ENCODE data around the gene SLC25A21.
"Not testable (repeated sequence)": the region's sequence is repeated elsewhere in the genome, so short reads cannot be mapped to it uniquely, and the experiment has no call there.

Gene SLC25A21

DNA sequence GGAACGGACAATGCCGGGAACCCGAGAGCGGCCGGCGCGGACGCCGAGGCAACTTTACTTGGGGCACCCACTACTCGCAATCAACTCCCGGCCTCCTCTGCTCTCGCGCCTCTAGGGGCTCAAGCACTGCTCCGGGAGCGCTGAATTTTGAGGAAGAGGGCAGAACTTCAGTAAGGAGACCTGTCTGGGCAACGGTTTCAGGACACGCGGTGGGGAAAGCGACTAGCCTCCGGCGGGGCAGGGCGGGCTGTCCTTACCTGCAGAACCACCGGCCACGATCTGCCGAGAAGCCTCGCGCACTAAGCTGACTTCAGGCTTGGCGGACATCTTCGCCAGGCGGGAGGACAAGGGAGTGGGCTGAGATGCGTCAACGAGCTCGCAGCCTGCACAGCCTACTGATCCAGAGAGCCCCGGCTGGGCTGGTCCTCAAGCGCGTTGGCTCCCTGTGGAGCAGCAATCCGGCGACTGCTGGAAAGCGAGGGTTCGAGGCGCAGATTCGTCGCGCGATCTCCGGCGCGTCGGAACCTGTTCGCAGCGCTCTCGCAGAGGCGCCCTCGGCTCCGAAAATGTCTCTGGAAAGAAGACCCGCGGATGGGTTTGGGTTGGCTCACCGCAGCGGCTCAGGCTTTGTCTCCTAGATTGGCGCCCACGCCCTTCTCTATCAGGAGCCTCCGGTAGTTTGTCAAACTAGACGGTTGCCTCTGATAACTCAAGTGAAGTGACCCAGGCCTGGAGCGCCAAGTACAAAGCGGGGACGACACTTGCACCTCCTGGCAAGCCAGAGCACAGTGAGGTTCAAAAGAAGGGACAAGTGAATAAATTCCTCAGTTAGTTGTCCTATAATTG lies at the start of gene SLC25A21:
Gene SLC25A21, minus strand, starts transcription at position 583 of the 846 bp plus-strand sequence.
- no peak for DNase-seq

DNA sequence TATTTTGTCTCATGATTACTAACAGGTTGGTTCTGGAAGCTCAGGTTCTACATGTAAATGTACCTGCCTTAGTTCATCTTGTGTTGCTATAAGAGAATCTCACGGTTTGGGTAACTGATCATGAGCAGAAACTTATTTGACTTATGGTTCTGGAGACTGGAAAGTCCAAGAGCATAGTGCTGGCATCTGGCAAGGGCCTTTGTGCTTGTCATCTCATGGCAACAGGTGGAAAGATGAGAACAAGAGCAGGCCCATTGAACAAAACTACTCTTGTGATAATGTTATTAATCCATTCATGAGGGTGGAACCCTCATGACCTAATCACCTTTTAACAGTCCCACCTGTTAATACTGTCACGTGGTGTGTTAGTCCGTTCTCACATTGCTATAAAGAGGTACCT lies 48.7 kb upstream of the SLC25A21 start:
- no peak for DNase-seq

GRCh38 chr14:37215345-37215744 lies 42.9 kb upstream of the SLC25A21 start:
- DNase-seq: no peak

DNA sequence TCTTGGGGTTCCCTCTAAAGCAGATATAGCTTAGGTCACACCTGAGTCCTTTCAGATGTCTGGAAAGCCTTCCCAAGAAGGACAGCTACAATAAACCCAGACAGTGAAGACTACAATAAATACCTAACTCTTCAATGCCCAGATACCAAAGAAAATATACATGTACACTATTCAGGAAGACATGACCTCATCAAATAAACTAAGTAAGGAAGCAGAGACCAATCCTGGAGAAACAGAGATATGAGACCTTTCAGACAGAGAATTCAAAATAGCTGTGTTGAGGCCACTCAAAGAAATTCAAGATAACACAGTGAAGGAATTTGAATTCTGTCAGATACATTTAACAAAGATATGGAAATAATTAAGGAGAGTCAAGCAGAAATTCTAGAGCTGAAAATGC lies 40.6 kb upstream of the SLC25A21 start:
- no peak for DNase-seq

GRCh38 chr14:37210448-37210847 lies 38.0 kb upstream of the SLC25A21 start:
- DNase-seq: no peak

DNA sequence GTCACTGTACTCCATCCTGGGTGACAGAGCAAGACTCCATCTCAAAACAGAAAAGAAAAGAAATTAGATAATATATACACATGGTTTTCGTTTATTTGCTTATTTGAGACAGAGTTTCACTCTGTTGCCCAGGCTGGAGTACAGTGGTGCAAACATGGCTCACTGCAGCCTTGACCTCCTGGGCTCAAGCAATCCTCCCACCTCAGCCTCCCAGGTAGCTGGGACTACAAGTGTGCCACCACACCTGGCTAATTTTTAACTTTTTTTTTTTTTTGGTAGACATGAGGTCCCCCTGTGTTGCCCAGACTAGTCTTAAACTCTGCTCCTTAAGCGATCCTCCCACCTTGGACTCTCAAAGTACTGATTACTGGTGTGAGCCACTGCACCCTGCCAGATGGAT lies 37.2 kb upstream of the SLC25A21 start:
- not testable (repeated sequence) for DNase-seq

- not testable (repeated sequence) for DNase-seq
These were observed 33.5 kb upstream of the SLC25A21 start for GRCh38 chr14:37205623-37206605.

DNA sequence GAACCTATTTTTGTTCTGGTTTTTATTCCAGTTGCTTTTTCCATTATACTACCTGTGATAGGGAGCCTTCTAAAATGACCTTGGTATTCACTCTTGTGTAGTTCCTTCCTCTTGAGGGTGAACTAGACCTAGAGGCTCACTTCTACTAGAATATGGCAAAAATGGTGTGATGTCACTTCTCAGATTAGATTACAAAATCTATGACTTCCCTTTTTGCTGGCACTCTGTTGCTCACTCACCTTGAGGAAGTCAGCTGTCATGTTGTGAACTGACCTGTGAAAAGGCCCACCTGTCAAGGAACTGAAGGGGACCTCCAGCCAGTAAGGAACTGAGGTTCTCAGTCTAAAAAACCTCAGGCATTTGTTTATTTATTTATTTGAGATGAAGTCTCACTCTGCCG lies 31.0 kb upstream of the SLC25A21 start:
- DNase-seq: no peak

- DNase-seq: no peak
These were observed 30.4 kb upstream of the SLC25A21 start for GRCh38 chr14:37202812-37203211.

- DNase-seq: no peak
These were observed 29.9 kb upstream of the SLC25A21 start for GRCh38 chr14:37202265-37202664.

- no peak for DNase-seq
These were observed 29.3 kb upstream of the SLC25A21 start for GRCh38 chr14:37201724-37202123.

DNA sequence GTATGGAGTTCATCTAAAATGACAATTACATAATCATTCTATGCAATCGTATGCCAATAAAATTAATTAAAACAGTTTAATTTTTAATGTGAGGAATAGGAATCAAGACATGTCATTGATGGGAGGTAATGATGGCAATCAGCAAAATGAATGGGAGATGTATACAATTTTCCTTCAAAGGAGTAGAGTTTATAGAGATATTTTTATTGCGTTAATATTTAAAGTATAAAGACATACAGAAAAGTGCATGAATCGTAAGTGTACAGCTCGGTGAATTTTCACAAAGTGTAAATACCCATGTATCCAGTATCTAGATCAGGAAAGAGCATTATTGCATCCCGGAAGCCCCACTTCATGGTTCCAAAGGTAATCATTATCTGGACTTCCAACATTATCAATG lies 26.5 kb upstream of the SLC25A21 start:
- DNase-seq: no peak

DNA sequence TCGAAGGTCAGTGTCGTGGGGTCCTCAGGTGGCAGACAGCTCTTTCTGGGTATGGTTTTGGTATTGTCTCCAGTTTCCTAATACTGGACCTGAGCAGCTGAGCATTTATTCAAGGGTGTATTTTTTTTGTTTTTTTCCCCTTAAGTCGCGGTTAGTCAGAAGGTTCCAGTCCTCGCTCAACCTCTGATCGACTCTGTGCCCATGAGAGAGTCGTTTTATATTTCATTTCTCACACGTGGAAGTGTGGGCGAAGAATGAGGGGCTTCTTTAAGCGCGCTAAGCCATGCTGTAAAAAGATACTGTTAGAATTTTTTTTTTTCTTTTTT lies 25.8 kb upstream of the SLC25A21 start:
- DNase-seq: no peak

GRCh38 chr14:37197421-37198272 lies 25.2 kb upstream of the SLC25A21 start, which contains the start of gene MIPOL1:
MIPOL1 (plus strand) TSS chr14:37197937; CDS start chr14:37247889, 49,952 bp downstream.
- DNase-seq: no peak

DNA sequence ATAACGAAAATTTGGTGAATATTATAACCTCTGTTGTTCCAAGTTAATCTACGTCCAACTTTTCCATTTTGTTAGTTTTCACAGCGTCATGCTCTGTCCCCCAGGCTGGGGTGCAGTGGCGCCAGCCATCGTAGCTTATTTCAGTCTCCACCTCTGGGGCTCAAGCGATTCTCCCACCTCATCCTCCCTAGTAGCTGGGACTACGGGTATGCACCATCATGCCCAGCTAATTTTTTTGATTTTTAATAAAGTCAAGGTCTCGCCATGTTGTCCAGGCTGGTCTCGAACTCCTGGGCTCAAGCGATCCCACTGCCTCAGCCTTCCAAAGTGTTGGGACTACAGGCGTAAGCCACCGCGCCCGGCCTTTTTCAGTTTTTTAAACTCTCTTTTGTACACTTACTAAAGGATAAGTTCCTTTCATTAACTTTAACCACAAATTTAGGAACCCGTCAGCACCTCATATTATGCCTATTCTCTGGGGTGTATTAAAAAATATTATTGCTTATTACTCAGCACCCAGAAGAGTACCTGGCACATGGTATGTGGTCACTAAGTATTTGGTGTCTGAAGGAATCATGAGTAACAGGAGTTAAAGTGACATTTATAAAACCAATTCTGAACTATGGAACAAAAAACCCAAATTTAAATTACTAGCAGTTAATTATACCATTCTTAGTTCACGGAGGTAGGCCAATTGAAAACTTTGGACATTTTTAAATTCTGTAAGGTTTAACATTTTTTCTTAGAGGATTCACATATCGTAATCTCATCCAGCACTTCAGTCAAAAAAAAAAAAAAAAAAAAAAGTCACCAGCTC lies 24.4 kb upstream of the SLC25A21 start:
- DNase-seq: no peak

DNA sequence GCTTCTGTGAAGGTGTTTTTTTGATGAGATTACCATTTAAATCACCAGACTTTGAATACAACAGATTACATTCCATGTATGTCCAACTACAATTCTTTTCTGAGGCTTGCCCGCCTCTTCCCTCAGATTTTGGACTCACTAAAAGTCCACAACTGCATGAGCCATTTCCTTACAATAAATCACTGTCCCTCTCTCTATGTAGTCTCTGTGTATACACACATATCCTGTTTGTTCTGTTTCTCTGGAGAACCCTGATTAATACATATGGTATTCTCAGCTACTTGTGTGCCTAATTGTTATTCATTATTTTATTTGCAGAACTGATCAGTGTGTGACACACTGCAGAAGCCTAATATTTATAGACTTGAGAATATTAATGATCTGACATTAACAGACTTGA lies 22.9 kb upstream of the SLC25A21 start:
- DNase-seq: no peak

DNA sequence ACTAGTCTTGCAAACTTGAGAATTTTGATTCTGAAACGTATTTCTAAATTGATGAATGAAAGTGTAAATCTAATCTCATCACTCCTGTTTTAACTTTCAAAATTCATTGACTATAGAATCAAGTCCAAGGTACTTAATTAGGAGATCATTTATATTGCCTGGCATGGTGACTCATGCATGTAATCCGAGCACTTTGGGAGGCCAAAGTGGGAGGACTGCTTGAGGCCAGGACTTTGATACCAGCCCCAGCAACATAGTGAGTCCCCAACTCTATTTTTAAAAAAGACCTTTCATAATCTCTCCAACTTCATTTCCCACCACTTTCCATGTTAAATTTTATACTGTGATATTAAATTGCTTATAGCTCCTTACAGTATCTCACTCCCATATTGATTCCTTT lies 22.3 kb upstream of the SLC25A21 start:
- DNase-seq: no peak

DNA sequence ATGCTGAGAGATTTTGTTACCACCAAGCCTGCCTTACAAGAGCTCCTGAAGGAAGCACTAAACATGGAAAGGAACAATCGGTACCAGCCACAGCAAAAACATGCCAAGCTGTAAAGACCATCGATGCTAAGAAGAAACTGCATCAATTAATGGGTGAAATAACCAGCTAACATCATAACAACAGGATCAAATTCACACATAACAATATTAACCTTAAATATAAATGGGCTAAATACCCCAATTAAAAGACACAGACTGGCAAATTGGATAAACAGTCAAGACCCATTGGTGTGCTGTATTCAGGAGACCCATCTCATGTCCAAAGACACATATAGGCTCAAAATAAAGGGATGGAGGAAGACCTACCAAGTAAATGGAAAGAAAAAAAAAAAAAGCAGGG lies 17.3 kb upstream of the SLC25A21 start:
- not testable (repeated sequence) for DNase-seq

DNA sequence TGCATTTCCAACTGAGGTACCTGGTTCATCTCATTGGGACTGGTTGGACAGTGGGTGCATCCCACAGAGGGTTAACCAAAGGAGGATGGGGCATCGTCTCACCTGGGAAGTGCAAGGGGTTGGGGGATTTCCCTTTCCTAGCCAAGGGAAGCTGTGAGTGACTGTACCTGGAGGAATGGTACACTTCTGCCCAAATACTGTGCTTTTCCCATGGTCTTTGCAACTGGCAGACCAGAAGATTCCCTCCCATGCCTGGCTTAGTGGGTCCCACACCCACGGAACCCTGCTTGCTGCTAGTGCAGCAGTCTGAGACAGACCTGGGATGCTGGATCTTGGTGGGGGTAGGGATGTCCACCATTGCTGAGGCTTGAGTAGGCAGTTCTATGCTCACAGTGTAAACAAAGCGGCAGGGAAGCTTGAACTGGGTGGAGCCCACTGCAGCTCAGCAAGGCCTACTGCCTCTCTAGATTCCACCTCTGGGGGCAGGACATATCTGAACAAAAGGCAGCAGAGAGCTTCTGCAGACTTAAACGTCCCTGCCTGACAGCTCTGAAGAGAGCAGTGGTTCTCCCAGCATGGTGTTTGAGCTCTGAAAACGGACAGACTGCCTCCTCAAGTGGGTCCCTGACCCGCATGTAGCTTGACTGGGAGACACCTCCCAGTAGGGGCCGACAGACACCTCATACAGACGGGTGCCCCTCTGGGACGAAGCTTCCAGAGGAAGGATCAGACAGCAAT lies 15.6 kb upstream of the SLC25A21 start:
- DNase-seq: not testable (repeated sequence)

GRCh38 chr14:37187294-37187693 lies 14.9 kb upstream of the SLC25A21 start:
- DNase-seq: no peak

DNA sequence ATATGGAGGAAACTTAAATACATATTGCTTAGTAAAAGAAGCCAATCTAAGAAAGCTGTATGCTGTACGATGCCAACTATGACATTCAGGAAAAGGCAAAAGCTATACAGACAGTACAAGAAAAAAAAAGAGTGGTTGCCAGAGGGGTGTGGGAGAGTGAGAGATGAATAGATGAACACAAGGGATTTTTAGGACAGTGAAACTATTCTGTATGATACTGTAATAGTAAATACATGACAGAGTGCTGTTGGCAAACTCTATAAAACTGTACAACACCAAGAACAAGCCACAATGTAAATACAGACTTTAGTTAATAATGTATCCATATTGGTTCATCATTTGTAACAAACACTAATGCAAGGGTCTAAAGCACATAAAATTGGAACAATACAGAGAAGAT lies 14.5 kb upstream of the SLC25A21 start:
- no peak for DNase-seq

Data from CD4-positive, alpha-beta T cell treated with Interferon gamma for 1 hour (primary cell).